GM12865 (cell line): ENCODE measurements around the gene APP.

Experiments used
- DNase-seq: peaks from one replicate; pipeline ENCODE4 v3.0.0; 2010; ENCODE audit warnings: low read depth
- H3K4me3 ChIP-seq: 2 replicates; pipeline ENCODE4 v1.5.1; 2011; ENCODE audit warnings: mild to moderate bottlenecking, low read depth, low read length, control low read depth
- TF ChIP-seq, protein P1 (sequence below): IDR thresholded peaks from 2 replicates; pipeline ENCODE4 v1.5.1; 2011; ENCODE audit warnings: low read length, control low read depth, low read depth, inconsistent platforms; ENCODE audit not compliant: insufficient read depth; ENCODE audit errors: missing control alignments

APP gene

DNA sequence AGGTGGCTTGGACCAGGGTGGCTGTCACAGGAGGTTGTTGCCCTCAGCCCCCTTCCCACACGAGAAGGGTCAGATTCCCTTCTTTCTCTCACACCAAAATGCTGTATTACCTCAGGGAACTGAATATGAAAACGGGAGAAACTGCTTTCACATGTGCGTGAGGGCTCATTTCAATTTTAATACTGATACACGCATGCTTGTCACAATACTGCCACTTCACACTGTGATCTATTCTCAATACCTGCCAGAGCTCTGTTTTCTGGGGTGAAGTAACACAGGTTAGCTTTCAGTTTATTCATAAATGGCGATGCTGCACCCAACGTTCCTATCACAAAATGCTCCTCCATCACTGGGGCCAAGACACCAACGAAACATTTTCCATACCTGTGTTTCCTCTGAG lies 181.8 kb downstream of the APP start:
- no peak for DNase-seq
- TF ChIP-seq, protein P1, sequence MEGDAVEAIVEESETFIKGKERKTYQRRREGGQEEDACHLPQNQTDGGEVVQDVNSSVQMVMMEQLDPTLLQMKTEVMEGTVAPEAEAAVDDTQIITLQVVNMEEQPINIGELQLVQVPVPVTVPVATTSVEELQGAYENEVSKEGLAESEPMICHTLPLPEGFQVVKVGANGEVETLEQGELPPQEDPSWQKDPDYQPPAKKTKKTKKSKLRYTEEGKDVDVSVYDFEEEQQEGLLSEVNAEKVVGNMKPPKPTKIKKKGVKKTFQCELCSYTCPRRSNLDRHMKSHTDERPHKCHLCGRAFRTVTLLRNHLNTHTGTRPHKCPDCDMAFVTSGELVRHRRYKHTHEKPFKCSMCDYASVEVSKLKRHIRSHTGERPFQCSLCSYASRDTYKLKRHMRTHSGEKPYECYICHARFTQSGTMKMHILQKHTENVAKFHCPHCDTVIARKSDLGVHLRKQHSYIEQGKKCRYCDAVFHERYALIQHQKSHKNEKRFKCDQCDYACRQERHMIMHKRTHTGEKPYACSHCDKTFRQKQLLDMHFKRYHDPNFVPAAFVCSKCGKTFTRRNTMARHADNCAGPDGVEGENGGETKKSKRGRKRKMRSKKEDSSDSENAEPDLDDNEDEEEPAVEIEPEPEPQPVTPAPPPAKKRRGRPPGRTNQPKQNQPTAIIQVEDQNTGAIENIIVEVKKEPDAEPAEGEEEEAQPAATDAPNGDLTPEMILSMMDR = no peak
- no peak overlapping the region for H3K4me3 ChIP-seq

DNA sequence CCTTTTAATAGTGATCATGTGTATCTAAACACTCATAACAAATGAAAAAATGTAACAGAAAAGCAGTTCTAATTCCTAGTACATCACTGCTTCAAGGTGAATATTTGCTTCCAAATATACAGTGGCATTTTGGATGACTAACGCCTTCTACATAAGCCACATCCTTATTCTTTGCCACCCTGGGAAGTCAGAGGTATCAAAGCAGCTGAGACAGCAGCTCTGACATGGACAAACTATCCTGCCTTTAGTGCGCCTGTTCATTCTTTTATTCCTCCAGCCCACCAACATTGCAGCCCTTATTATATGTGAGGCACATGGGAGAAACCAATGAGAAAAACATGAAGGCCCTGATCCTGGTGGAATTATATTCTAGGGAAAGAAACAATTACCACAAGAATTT lies 183.0 kb downstream of the APP start:
- TF ChIP-seq, protein P1 = no peak
- DNase-seq = no peak
- no peak overlapping the region for H3K4me3 ChIP-seq

DNA sequence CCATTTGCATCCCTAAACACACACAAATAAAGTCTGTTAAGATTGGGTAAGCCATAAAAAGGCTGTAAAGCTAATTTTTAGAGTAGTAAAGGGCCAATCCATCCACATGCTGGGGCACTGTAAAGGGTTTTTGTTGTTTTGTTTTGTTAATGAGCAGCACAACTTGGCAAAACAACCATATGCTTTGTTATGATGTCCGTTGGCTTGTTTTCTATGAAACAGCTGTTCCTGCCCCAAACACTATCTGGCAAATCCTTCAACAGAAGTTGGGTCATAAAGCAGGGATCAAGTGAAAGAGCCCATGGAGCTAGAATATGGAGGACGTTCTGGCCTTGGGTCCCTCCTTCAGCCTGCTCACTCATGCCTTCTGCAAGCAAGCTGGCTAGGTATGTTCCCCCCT lies 183.6 kb downstream of the APP start:
- no peak overlapping the region for H3K4me3 ChIP-seq
- TF ChIP-seq, protein P1 = no peak
- no peak for DNase-seq

DNA sequence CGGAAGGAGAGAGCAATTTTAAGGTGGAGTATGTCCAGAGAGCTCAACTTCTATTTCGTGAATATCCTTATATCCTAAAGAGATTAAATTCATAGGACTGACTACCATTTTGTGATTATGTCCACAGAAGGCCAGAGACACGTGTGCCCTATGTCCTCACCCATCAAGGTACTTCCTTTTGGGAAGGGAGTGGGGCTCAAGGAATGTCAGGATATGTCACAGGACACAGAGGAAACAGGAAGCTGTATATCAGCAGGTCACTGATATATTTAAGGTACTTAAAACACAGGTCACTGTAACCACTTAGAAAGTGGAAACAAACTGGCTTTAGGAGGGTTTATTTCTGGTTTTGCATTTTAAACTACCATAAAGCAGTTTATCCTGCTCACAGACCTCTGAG lies 184.6 kb downstream of the APP start:
- no peak overlapping the region for H3K4me3 ChIP-seq
- no peak for DNase-seq
- TF ChIP-seq, protein P1 = no peak

DNA sequence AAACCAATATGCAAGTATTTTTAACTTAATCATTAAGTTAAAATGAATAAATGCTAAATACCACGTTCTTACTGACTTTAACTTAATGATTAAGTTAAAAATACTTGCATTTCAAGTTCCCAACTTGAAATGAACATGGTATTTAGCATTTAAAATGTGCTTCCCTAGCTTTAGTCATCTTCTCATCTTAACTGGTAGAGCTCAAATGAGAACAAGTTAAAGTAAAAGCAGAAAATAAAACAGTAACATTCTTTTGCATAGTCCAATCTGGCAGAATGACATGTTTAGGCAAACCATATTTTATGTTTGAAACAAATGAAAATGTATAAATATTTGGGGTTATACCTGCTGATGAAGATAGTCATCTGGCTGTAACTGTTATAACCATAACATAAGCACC lies 186.0 kb downstream of the APP start:
- TF ChIP-seq, protein P1 = no peak
- no peak overlapping the region for H3K4me3 ChIP-seq
- DNase-seq = no peak

DNA sequence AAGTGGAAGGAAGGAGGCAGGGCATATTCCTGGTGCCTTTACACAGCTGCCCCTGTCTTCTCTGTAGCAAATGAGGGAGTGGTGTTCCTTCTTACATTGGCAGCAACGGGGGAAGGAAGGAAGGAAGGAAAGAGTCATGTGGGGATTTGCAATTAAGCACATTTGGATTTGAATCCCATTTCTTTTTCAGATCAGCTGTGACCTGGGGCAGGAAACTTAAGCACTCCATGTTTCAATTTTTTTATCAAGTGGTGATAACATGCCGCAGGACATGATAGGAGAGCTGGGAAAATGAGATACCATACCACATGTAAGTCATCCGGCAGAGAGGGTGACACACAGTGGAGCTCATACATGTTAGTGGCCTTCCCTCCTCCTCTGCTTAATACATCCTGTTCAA lies 186.8 kb downstream of the APP start:
- DNase-seq = no peak
- TF ChIP-seq, protein P1 = no peak
- no peak overlapping the region for H3K4me3 ChIP-seq

DNA sequence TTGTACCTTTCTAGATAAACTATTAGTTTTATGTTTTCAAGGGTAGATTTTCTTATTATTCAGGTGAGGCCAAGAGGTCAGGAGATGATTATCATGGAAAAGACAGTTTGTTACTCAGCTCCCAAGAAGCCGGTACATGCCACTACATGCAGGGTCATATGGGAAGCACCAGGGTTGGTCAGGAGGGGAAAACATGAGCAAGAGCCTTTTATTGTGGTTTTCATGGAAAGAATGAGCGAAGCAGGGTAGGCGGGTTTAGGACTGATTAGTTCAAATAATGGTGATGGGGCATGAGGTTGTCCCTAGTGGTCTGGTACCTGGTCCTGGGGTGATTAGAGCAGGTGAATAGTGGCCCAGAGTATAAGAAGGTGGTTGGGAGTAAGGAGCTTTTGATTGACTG lies 189.9 kb downstream of the APP start:
- TF ChIP-seq, protein P1 = no peak
- no peak overlapping the region for H3K4me3 ChIP-seq
- no peak for DNase-seq
